SIG-M5 treated with dmso at 0.1 percent for 504 hours (cell line): ENCODE measurements around the gene LRRC14B.

Experiments used
- DNase-seq: peaks from one replicate; lab custom pipeline; 2025; ENCODE audit not compliant: unreplicated experiment; lab: John Stamatoyannopoulos, UW

LRRC14B gene

GRCh38 chr5:191036-191948 is at the start of gene LRRC14B:
Gene LRRC14B (plus strand): TSS chr5:191495. CDS start chr5:191539, 44 bp downstream.
- no peak for DNase-seq

DNA sequence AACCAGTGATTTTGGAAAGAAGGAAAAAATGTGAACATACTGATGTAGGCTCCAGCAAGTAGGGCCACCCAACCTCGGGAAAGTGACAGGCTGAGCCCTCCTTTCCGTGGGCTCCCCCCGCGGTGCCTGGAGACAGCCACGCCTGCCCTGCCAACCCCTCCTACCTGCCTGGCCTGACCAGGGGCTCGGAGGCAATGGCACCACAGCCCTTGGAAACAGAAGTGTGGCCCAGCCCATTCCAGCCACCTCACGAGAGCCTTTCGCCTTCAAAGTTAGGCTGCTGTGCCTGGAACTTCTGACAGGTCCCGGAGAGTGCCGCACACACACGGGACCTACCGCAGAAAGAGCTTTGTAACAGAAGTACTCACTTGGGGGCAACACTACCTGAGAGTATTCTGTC is 49.5 kb upstream of the LRRC14B start:
- DNase-seq = no peak

- DNase-seq = no peak
Observed at GRCh38 chr5:142246-142810, 49.0 kb upstream of the LRRC14B start.

- DNase-seq = no peak
Observed at GRCh38 chr5:143041-143440, 48.3 kb upstream of the LRRC14B start.

DNA sequence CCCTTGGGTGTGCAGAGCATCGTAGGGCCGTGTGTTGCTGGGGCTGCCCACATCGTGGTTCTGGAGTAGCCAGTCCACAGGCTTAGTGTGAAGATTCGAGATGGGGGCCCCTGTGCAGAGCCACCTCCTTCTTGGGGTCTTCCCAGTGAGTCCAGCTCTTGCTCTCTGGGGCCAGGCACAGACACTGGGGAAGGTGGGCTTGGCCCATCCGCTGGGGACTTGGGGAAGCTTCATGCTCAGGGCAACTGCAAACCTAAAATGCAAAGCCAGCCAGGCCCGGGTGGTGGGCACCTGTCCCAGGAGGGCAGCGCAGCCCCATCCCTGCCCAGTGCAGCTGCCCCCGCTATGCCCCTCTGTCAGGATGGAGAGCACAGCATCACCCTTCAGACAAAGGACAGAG is 46.4 kb upstream of the LRRC14B start:
- DNase-seq = no peak

- DNase-seq = no peak
Observed at GRCh38 chr5:145585-146323, 45.5 kb upstream of the LRRC14B start.

DNA sequence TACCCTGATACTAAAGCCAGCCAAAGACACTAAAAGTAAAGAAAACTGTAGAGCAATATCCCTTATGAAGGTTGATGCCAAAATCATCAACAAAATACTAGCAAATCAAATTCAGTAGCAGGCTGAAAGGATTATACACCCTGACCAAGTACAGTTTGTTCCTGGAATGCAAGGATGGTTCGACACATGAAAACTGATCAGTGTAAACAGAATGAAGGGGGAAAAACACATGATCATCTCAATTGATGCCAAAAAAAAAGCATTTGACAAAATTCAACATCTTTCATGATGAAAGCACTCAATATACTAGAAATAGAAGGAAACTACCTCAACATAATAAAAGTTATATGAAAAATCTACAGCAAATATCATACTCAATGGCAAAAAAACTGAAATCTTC is 43.5 kb upstream of the LRRC14B start:
- no peak for DNase-seq

- DNase-seq = no peak
Observed at GRCh38 chr5:149745-150485, 41.4 kb upstream of the LRRC14B start.

DNA sequence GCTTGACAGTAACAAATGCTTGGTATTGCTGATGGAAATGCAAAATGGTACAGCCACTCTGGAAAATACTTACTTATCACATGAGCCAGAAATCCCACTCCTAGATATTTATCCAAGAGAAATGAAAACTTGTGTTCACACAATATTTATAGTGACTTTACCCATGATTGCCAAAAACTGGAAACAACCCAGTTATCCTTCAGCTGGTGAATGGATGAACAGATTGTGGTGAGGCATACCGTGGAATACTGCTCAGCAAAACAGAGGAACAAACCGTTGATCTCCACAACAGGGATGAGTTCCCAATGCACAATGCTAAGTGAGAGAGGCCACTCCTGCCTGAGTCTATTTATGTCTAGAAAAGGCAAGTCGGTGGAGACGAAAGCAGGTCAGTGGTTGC is 40.5 kb upstream of the LRRC14B start:
- no peak for DNase-seq

DNA sequence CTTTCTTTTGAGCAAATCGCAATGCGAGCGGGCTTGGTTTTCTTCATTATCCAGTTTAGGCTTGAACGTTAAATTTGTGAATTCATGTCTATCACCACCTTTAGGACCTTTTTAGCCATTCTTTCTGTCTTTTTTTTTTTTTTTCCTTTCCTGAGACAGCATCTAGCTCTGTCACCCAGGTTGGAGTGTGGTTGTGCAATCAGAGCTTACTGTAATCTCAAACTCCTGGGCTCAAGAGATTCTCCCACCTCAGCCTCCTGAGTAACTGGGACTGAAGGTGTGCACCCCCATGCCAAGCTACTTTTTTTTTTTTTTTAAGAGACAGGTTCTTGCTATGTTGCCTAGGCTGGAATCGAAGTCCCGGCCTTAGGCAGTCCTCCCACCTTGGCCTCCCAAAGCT is 39.2 kb upstream of the LRRC14B start:
- no peak for DNase-seq

- DNase-seq = no peak
Observed at GRCh38 chr5:153256-153655, 38.0 kb upstream of the LRRC14B start.

GRCh38 chr5:154236-154635 is 37.1 kb upstream of the LRRC14B start:
- no peak for DNase-seq

- DNase-seq = no peak
Observed at GRCh38 chr5:154826-155225, 36.5 kb upstream of the LRRC14B start.

- DNase-seq = no peak
Observed at GRCh38 chr5:155651-156410, 35.5 kb upstream of the LRRC14B start.

DNA sequence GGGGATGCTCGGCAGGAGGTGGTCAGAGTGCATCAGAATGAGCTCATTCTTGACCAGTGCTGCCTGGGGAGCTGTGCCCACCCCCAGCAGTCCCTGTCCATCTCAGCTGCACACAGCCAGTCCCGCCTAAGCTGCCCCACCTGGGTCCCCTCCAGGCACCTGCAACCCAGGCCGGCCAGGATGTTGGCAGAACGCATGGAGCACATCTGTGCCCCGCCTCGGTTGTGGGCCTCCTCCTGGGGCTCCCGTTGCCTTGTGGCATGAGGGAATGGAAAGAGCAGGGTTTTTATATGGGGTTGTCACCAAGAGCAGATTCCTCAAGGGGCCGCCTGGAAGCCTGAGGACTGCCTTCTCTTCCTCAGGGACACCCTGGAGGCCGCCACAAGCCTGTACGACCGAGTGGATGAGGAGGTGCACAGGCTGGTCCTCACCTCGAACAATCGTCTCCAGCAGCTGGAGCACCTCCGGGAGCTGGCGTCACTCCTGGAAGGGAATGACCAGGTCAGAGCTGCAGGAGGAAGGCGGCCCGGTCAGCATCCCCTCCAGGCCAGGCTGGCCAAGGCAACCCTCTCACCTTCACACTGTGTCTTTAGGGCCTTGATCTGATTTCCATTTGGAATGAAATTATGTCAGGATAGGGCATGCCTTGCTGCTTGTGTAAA is 34.8 kb upstream of the LRRC14B start:
- no peak for DNase-seq

- no peak for DNase-seq
Observed at GRCh38 chr5:157126-157715, 34.1 kb upstream of the LRRC14B start.

- no peak for DNase-seq
Observed at GRCh38 chr5:157801-158200, 33.5 kb upstream of the LRRC14B start.

DNA sequence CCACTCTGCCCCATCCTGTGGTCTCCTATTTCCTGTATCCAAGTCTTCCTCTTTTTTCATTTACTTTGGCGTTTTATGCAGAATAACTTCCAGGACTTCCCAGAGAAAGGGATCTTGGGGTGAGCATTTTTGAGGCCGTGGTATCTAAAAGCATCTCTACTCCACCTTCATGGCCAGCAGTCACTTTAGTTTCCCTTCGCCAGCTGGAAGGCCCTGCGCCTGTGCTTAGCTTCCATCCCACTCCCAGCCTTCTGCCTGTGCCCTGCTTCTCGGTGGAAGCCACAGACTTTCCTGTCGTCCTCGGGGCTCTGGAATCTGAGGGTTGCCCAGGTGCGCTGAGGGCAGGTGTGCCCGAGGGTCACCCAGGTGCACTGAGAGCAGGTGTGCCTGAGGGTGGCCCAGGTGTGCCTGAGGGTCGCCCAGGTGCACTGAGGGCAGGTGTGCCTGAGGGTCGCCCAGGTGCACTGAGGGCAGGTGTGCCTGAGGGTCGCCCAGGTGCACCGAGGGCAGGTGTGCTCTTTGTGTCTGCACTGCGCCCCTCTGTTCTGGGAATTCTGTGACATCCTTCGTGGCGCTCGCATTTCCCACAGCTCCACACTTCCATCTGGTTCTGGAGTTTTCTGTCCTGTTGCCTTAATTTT is 32.4 kb upstream of the LRRC14B start:
- DNase-seq = no peak
